Endometrial microvascular endothelial cells (primary cell): ENCODE data around the gene BPTF. TPM values are rescaled to one million over a fixed set of nuclear protein-coding genes. Genes with fewer than 3 reads are reported as not detected.
"Not testable (repeated sequence)": the region's sequence is repeated elsewhere in the genome, so short reads cannot be mapped to it uniquely, and the experiment has no call there.

Source experiments
- in situ Hi-C: cut with HindIII; loops from 2 replicates; pipeline ENCODE4 v1.10.0; 2017; ENCODE audit warnings: low sequenced_read_pairs, low pct_unique_long_range_greater_than_20kb; ENCODE audit errors: inconsistent ontology term
- total RNA-seq: library from RNA; depleted of rRNA; stranded (reverse); fragments of >200 nt; gene quantifications from one replicate; pipeline ENCODE4 v1.2.3, GENCODE V29; 2015; ENCODE audit errors: inconsistent ontology term

BPTF gene
- total RNA-seq, 1 donor from 2014 or later: 24.3 TPM

GRCh38 chr17:67944035-67944434 lies 118.7 kb downstream of the BPTF start:
- in situ Hi-C loops: no loop called here

- in situ Hi-C loops: no loop called here
Observed at GRCh38 chr17:67946513-67946912, 121.2 kb downstream of the BPTF start.

- in situ Hi-C loops: no loop called here
Observed at GRCh38 chr17:67947325-67947813, 122.1 kb downstream of the BPTF start.

GRCh38 chr17:67950945-67951344 lies 125.6 kb downstream of the BPTF start:
- in situ Hi-C loops: no loop called here

- in situ Hi-C loops: no loop called here
Observed at GRCh38 chr17:67959510-67959909, 134.2 kb downstream of the BPTF start.

GRCh38 chr17:67960276-67960675 lies 135.0 kb downstream of the BPTF start:
- in situ Hi-C loops: not testable (repeated sequence)

GRCh38 chr17:67962156-67962555 lies 136.9 kb downstream of the BPTF start:
- in situ Hi-C loops: not testable (repeated sequence)

- in situ Hi-C loops: not testable (repeated sequence)
Observed at GRCh38 chr17:67963145-67963572, 137.9 kb downstream of the BPTF start.

GRCh38 chr17:67970783-67971182 lies 145.5 kb downstream of the BPTF start:
- in situ Hi-C loops: no loop called here

GRCh38 chr17:67974185-67974584 lies 148.9 kb downstream of the BPTF start:
- in situ Hi-C loops: no loop called here

GRCh38 chr17:67974598-67975066 lies 149.3 kb downstream of the BPTF start:
- in situ Hi-C loops: no loop called here

- in situ Hi-C loops: not testable (repeated sequence)
Observed at GRCh38 chr17:67976306-67976705, 151.0 kb downstream of the BPTF start.

GRCh38 chr17:67980456-67980855 lies 155.2 kb downstream of the BPTF start:
- in situ Hi-C loops: no loop called here

- in situ Hi-C loops: not testable (repeated sequence)
Observed at GRCh38 chr17:67980883-67981282, 155.6 kb downstream of the BPTF start.

- in situ Hi-C loops: no loop called here
Observed at GRCh38 chr17:67982034-67982640, 156.8 kb downstream of the BPTF start.

GRCh38 chr17:67982686-67983382 lies 157.5 kb downstream of the BPTF start:
- in situ Hi-C loops: no loop called here

- in situ Hi-C loops: no loop called here
Observed at GRCh38 chr17:67983383-67983688, 158.0 kb downstream of the BPTF start.

- in situ Hi-C loops: no loop called here
Observed at GRCh38 chr17:67990909-67991308, 165.6 kb downstream of the BPTF start.

- in situ Hi-C loops: no loop called here
Observed at GRCh38 chr17:67992548-67993152, 167.3 kb downstream of the BPTF start.
